Breast epithelium (tissue), 3 donors: ENCODE results near the gene ANKH.

ENCODE experiments used
- CTCF ChIP-seq, 3 donors: fragments of 450-650 bp; IDR thresholded peaks; one replicate each; pipeline ENCODE4 v1.5.1; 2016 to 2017; ENCODE audit warnings: antibody characterized with exemption in 3 of 3, mild to moderate bottlenecking in 3 of 3, moderate library complexity in 3 of 3
- POLR2A ChIP-seq: fragments of 450-650 bp; IDR thresholded peaks from one replicate; pipeline ENCODE4 v1.6.1; 2016; ENCODE audit warnings: antibody characterized with exemption, mild to moderate bottlenecking, moderate library complexity

- TF ChIP-seq POLR2A: no peak
- TF ChIP-seq CTCF (IDR thresholded peaks at IDR 0.05): peak in 2 of 3 donors; percentile 61 to 68
Measured at GRCh38 chr5:14685757-14686156, 185.8 kb downstream of the ANKH start.
